Measurements from ENCODE around the gene TCF4.

The TCF4 gene

DNA sequence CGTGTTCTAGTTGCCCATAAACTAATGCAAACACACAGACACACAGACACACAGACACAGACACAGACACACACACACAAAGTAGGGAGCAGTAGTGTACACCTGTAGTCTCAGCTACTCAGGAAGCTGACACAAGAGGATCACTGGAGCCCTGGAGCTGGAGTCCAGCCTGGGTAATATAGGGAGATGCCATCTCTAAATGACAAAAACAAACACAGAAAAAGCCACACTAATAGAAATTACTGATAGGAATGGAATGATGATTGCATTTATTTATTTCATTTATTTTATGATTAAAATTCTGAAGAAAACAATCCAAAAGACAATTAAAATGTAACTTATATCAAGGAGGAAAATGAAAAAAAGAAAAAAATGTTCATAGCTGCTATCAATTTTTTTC, 30.8 kb downstream of the TCF4 start:
- no peak for DNase-seq (ENCODE audit: low read depth)
- no peak overlapping the region for H3K4me3 ChIP-seq (ENCODE audit: low read length)
- TF ChIP-seq, protein P1, sequence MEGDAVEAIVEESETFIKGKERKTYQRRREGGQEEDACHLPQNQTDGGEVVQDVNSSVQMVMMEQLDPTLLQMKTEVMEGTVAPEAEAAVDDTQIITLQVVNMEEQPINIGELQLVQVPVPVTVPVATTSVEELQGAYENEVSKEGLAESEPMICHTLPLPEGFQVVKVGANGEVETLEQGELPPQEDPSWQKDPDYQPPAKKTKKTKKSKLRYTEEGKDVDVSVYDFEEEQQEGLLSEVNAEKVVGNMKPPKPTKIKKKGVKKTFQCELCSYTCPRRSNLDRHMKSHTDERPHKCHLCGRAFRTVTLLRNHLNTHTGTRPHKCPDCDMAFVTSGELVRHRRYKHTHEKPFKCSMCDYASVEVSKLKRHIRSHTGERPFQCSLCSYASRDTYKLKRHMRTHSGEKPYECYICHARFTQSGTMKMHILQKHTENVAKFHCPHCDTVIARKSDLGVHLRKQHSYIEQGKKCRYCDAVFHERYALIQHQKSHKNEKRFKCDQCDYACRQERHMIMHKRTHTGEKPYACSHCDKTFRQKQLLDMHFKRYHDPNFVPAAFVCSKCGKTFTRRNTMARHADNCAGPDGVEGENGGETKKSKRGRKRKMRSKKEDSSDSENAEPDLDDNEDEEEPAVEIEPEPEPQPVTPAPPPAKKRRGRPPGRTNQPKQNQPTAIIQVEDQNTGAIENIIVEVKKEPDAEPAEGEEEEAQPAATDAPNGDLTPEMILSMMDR (IDR thresholded peaks at IDR 0.05; ENCODE audit: insufficient read depth, low read depth, low read length, missing control alignments): no peak

DNA sequence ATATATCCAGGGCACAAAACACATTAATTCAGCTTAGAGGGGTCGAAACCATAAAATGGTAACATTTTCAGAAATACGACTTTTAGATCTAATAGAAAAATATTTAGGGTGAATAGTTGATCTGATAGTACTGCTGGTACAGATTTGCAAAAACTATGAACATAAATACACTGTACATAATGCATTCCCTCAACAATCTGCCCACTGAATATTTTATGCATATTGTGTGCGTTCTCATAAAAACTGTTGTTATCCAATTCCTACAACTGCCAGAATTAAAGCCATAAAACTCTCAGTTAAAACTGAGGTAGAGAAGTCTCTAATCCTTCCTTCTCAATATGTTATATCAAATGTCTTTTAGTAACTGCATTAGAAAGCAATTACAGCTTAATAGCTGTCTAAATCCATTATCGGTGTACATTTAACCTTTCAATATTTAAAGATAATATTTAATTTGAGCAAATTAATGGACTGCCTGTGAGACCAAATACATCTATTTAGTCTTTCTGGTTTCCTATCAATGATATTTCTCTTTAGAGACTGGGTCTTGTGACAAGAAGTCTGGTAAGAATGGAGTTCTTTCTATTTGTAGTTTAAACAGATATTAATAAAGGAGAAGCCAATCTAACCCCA, 32.5 kb downstream of the TCF4 start:
- TF ChIP-seq, protein P1 (IDR thresholded peaks at IDR 0.05; ENCODE audit: insufficient read depth, low read depth, low read length, missing control alignments): no peak
- H3K4me3 ChIP-seq (ENCODE audit: low read length): no peak overlapping the region

DNA sequence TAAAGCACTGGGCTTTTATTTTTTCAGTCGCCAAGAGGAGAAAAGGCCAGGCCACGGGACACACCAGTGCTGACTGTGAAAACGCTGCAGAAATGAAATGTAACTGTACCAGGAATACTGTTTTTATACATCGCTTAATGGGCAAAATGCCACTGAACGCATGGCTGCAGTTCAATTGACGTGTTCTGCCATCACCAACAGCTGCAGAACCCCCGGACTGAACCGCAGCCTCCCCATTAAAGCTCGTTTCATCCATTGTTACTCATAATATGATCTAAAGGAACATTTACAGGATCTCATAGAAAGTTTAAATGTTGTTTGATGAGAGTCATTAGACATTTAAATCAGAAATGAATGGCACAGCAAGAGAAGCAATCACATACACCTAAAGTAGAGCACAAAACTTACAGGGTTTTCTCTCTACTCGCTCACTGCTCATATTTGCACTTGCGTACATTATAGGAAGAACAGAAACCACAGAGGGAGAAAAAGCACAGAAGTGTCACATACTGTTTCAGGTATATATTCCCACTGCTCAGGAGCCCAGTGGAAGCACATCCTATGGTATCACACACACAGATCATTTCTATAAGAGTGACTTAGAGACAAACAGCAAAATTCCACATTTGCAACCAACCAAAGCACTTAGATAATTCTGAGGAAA, 35.3 kb downstream of the TCF4 start:
- H3K4me3 ChIP-seq (ENCODE audit: low read length): no peak overlapping the region
- TF ChIP-seq, protein P1 (IDR thresholded peaks at IDR 0.05; ENCODE audit: insufficient read depth, low read depth, low read length, missing control alignments): no peak
- no peak for DNase-seq (ENCODE audit: low read depth)

More for the DNA sequence above, 32.5 kb downstream of the TCF4 start:
- DNase-seq (ENCODE audit: low read depth): no peak

DNA sequence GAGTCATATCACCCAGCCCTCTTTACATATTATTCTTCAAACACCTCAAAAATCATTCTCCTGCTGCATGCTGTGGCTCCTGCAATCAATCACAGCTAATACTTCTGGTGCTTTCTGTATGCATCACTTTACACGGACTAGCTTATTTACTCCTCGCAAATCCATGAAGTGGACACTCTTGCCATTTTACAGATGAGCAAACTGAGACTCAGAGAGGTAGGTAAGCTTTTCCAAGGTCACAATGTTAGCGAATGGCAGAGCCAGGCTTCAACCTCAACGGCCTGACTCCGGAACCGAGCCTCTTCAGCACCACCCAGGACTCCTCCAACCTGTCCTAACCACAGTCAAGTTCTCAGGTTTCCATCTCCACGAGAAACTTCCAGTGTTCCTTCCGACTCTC, 36.8 kb downstream of the TCF4 start:
- DNase-seq (ENCODE audit: low read depth): no peak
- no peak overlapping the region for H3K4me3 ChIP-seq (ENCODE audit: low read length)
- TF ChIP-seq, protein P1 (IDR thresholded peaks at IDR 0.05; ENCODE audit: insufficient read depth, low read depth, low read length, missing control alignments): no peak

DNA sequence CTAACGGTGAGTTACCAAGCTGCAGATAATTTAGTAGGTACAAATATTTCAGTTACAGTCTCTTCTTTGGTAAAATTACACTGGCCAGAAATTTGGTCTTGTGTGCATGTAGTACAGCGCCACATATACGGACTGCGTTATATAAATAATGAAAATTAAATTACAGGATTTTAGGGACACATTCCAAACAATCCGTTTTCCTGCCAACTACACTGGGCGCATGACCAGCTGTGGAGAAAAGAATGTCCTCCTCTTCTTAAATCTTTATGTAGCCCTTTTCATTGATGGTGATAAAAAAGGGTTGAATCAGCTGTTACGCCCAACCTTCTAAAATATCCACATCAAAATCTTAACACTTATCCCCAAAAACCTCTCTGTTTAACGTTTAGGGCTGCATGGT, 37.5 kb downstream of the TCF4 start:
- DNase-seq (ENCODE audit: low read depth): no peak

DNA sequence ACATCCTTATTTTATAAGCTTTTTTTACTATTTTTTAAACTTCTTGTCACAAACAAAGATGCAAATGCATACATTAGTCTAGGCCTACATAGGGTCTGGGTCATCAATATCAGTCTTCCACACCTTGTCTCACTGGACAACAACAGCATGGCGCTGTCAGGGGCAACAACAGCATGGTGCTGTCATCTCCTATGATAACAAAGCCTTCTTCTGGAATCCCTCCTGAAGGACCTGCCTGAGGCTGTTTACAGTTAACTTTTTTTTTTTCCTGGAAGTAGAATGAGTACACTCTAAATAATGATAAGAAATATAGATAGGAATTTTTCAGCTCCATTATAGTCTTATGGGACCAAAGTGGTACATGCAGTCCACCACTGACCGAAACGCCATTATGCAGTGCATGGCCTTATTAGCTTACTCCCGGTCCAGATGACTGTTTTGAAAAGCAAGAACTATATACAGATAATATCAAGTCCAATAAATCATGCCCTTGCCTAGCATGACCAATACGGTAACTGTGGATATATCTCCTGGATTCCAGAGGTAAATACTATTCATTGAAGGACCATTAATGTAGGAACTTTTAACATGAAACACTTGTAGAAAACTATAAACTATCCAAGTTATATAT, 38.4 kb downstream of the TCF4 start:
- no peak for DNase-seq (ENCODE audit: low read depth)
- H3K4me3 ChIP-seq (ENCODE audit: low read length): no peak overlapping the region
- TF ChIP-seq, protein P1 (IDR thresholded peaks at IDR 0.05; ENCODE audit: insufficient read depth, low read depth, low read length, missing control alignments): no peak

More for the DNA sequence above, 37.5 kb downstream of the TCF4 start:
- H3K4me3 ChIP-seq (ENCODE audit: low read length): no peak overlapping the region
- TF ChIP-seq, protein P1 (IDR thresholded peaks at IDR 0.05; ENCODE audit: insufficient read depth, low read depth, low read length, missing control alignments): no peak

Measured in epithelial cell of esophagus (primary cell).